ENCODE data around the gene PARK7. TPM values are rescaled to one million over a fixed set of nuclear protein-coding genes. Genes with fewer than 3 reads are reported as not detected.
A peak's percentile ranks its signal among the peaks of the same experiment; 100 is the strongest.
"Not testable (repeated sequence)": the region's sequence is repeated elsewhere in the genome, so short reads cannot be mapped to it uniquely, and the experiment has no call there.

Gene PARK7
- total RNA-seq, 2 donors from 2014 or later, result 192 to 209 TPM

GRCh38 chr1:7941437-7941793 is 20.1 kb upstream of the PARK7 start:
- intact Hi-C loops (cut with DNase I), result no loop called here
- no peak for DNase-seq (ENCODE audit: low spot score)

- intact Hi-C loops (cut with DNase I), result no loop called here
- DNase-seq (ENCODE audit: low spot score), result peak; percentile 91
These were observed 19.1 kb upstream of the PARK7 start for GRCh38 chr1:7942214-7942921.

GRCh38 chr1:7943251-7943650 is 18.3 kb upstream of the PARK7 start:
- no peak for DNase-seq (ENCODE audit: low spot score)
- intact Hi-C loops (cut with DNase I), result no loop called here

- no peak for DNase-seq (ENCODE audit: low spot score)
- intact Hi-C loops (cut with DNase I), result no loop called here
These were observed 12.6 kb upstream of the PARK7 start for GRCh38 chr1:7948960-7949359.

GRCh38 chr1:7952791-7953190 is 8.7 kb upstream of the PARK7 start:
- DNase-seq (ENCODE audit: low spot score); intact Hi-C loops (cut with DNase I): not testable (repeated sequence)

- peak; percentile 99 for DNase-seq (ENCODE audit: low spot score)
- intact Hi-C loops (cut with DNase I), result no loop called here
These were observed 7.5 kb upstream of the PARK7 start for GRCh38 chr1:7953850-7954609.

GRCh38 chr1:7954683-7955082 is 6.8 kb upstream of the PARK7 start:
- no peak for DNase-seq (ENCODE audit: low spot score)
- intact Hi-C loops (cut with DNase I), result no loop called here

- no peak for DNase-seq (ENCODE audit: low spot score)
- intact Hi-C loops (cut with DNase I), result no loop called here
These were observed 5.1 kb upstream of the PARK7 start for GRCh38 chr1:7956218-7957032.

- intact Hi-C loops (cut with DNase I), result no loop called here
- DNase-seq (ENCODE audit: low spot score), result no peak
These were observed 1.3 kb upstream of the PARK7 start for GRCh38 chr1:7960165-7960564.

- intact Hi-C loops (cut with DNase I), result no loop called here
- no peak for DNase-seq (ENCODE audit: low spot score)
These were observed 670 bp upstream of the PARK7 start for GRCh38 chr1:7960867-7961215.

GRCh38 chr1:7962014-7962335 is 464 bp downstream of the PARK7 start:
- DNase-seq (ENCODE audit: low spot score), result no peak
- intact Hi-C loops (cut with DNase I), result no loop called here

GRCh38 chr1:7962636-7963377 is 1.3 kb downstream of the PARK7 start:
- DNase-seq (ENCODE audit: low spot score), result no peak
- intact Hi-C loops (cut with DNase I), result no loop called here

GRCh38 chr1:7963378-7963730 is 1.8 kb downstream of the PARK7 start:
- DNase-seq (ENCODE audit: low spot score); intact Hi-C loops (cut with DNase I): not testable (repeated sequence)

GRCh38 chr1:7963841-7964240 is 2.3 kb downstream of the PARK7 start:
- DNase-seq (ENCODE audit: low spot score); intact Hi-C loops (cut with DNase I): not testable (repeated sequence)

- intact Hi-C loops (cut with DNase I), result no loop called here
- DNase-seq (ENCODE audit: low spot score), result no peak
These were observed 3.0 kb downstream of the PARK7 start for GRCh38 chr1:7964476-7964875.

- intact Hi-C loops (cut with DNase I), result no loop called here
These were observed 5.7 kb downstream of the PARK7 start for GRCh38 chr1:7967196-7967595.

GRCh38 chr1:7967651-7968050 is 6.1 kb downstream of the PARK7 start:
- no peak for DNase-seq (ENCODE audit: low spot score)
- intact Hi-C loops (cut with DNase I), result no loop called here

More at GRCh38 chr1:7967196-7967595, 5.7 kb downstream of the PARK7 start:
- no peak for DNase-seq (ENCODE audit: low spot score)

GRCh38 chr1:7970246-7970645 is 8.7 kb downstream of the PARK7 start:
- intact Hi-C loops (cut with DNase I), result no loop called here
- DNase-seq (ENCODE audit: low spot score), result no peak

- intact Hi-C loops (cut with DNase I), result no loop called here
- no peak for DNase-seq (ENCODE audit: low spot score)
These were observed 9.5 kb downstream of the PARK7 start for GRCh38 chr1:7971024-7971423.

- intact Hi-C loops (cut with DNase I), result no loop called here
- DNase-seq (ENCODE audit: low spot score), result no peak
These were observed 10.8 kb downstream of the PARK7 start for GRCh38 chr1:7972285-7972684.
